HCT116 (cell line): ENCODE measurements around the gene NECAB3. TPM values are rescaled to one million over a fixed set of nuclear protein-coding genes. Genes with fewer than 3 reads are reported as not detected.

ENCODE experiments used
- total RNA-seq: library from RNA; stranded (reverse); gene quantifications from one replicate; pipeline ENCODE4 v1.2.1, GENCODE V29; 2021; ENCODE audit not compliant: unreplicated experiment

NECAB3 gene
- total RNA-seq, 1 experiment from 2014 or later: 48.1 TPM

Other genes with a start within 250 kb of the NECAB3 start
- 14.6 TPM for gene SNTA1, start 230.7 kb downstream of the NECAB3 start, total RNA-seq
- 8.0 TPM for gene CBFA2T2, start 184.3 kb downstream of the NECAB3 start, total RNA-seq
- 0.37 TPM for gene C20orf144, start 12.1 kb downstream of the NECAB3 start, total RNA-seq
- 0.22 TPM for gene ACTL10, start 7.5 kb downstream of the NECAB3 start, total RNA-seq
- gene E2F1, start 12.0 kb upstream of the NECAB3 start, total RNA-seq: 30.9 TPM
- 9.6 TPM for gene PXMP4, start 45.9 kb upstream of the NECAB3 start, total RNA-seq
- 4.9 TPM for gene ZNF341, start 57.6 kb upstream of the NECAB3 start, total RNA-seq
- 56.9 TPM for gene CHMP4B, start 136.9 kb upstream of the NECAB3 start, total RNA-seq